Activated naive CD8-positive, alpha-beta T cell treated with anti-CD3 and anti-CD28 coated beads, Interleukin-2, amount 50 U/mL, for 16 hours (primary cell): ENCODE data around the gene RNF225.
A peak's percentile ranks its signal among the peaks of the same experiment; 100 is the strongest.
"Not testable (repeated sequence)": the region's sequence is repeated elsewhere in the genome, so short reads cannot be mapped to it uniquely, and the experiment has no call there.

Source experiments
- DNase-seq: peaks from one replicate; pipeline ENCODE4 v3.0.0-alpha.2; 2020; ENCODE audit warnings: low read depth, low spot score

The RNF225 gene

DNA sequence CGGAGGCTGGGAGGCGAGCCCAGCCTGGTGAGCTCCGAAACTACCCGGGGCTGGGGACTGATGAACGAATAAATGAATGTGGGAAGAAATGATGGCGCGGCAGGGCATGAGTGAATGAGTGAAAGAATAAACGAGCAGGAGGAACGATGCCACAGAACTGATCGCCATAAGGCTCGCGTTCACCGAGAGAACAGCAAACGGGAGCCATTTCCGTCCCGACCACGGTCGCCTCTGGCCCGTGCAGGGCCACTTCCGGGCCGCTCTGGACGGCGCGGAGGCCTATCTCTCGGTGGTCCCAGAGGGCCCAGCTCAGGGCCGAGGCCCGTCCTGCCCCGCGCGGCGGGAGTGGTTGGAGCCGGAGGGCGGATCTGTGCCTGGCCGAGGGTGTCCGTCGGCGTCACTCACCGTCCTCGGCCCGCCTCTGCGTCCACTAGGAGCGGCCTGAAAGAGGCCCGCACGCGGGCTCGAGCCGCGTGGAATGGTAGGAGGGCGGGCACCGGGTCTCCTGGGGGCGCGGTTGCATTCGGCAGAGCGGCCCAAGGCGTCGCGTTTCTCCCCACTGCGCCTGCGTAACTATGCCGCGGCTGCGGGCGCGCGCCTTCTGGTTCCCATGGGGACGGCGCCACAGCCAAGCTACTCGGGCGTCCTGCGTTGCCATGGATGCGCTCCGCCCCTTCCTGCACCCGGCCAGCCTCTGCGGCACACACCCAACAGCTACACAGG is 33.0 kb upstream of the RNF225 start, which contains the start of gene ZNF497:
TSS of gene ZNF497 (minus strand) at position 480 of the 723 bp plus-strand sequence. CDS start 5,116 bp downstream, outside the sequence.
- DNase-seq = peak; percentile 92

DNA sequence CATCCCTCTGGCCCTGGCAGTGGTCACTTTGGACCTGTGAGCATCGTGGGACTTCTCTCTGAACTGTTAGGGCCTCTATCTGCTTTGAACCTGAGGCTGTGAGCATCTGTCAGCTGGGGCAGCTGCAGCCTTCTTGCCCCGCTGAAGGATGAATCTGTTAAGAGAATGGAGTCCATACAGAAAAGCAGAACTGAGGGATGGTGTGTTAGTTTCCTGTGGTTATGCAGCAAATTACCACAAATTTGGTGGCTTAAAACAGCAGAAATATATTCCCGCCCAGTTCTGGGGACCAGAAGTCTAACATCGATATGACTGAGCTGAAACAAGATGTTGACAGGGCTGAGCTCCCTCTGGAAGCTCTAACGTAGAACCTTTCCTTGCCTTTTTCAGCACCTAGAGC is 31.3 kb upstream of the RNF225 start:
- DNase-seq = no peak

DNA sequence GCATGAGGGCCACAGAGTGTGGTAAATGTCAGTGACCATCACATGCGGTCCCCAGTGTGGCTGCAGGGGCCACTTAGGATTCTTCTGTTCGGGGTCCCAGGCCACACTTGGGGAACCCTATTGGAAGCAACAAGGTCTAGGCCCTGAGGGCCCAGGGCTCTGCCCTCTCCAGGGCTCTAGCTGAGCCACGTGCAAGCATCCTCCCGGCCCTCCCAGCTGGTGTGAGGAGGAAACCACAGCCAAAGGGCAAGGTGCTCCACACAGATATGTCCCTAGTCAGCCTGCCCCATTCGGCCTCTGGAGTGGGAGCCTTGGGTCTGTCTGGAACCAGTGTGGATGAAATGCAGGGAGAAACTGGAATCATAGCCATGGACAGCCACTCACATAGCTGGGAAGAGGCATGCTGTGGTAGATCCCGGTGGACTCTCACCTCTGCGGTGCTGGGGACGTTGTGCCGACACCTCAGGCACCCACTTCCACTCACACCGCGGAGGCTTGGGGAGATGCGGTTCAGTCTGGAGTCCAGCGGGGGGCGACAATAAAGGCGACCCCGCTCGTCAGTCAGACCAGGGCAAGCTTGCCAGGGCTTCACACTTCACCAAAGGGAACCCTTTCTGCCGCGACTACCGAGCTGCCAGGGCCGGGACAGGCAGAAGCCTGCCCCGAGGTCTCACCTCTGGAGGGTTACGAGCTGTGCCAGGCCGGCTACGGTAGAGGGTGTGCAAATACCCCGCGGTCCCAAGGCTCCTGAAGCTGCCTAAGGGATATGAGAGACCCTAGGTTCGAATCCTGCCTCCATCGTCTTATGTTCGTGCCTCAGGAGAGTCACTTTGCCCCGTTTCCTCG is 28.6 kb upstream of the RNF225 start:
- DNase-seq = no peak

DNA sequence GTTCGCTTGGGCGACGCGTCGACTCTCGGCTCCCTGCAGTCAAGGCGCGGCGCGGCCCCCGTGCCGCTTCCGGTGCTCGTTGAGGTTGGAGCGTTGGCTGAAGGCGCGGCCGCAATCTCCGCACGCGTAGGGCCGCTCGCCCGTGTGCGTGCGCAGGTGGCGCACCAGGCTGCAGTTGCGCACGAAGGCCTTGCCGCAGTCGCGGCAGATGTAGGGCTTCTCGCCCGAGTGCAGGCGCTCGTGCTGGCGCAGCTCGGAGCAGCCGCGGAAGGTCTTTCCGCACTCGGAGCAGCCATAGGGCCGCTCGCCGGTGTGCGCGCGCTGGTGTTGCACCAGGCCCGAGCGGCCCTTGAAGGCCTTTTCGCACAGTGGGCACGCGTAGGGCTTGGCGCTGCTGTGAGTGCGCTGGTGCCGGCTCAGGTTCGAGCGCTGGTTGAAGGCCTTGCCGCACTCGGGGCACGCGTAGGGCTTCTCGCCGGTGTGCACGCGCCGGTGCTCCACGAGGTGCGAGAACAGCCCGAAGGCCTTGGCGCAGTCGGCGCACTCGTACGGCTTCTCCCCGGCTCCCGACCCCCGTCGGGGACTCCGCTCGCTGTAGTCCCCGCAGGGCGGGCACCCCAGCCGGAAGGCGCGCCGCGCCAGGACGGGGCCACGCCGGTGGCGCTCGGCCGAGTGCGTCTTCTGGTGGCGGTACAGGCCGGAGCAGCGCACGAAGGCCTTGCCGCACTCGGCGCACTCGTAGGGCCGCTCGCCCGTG is 27.6 kb upstream of the RNF225 start:
- DNase-seq = no peak

DNA sequence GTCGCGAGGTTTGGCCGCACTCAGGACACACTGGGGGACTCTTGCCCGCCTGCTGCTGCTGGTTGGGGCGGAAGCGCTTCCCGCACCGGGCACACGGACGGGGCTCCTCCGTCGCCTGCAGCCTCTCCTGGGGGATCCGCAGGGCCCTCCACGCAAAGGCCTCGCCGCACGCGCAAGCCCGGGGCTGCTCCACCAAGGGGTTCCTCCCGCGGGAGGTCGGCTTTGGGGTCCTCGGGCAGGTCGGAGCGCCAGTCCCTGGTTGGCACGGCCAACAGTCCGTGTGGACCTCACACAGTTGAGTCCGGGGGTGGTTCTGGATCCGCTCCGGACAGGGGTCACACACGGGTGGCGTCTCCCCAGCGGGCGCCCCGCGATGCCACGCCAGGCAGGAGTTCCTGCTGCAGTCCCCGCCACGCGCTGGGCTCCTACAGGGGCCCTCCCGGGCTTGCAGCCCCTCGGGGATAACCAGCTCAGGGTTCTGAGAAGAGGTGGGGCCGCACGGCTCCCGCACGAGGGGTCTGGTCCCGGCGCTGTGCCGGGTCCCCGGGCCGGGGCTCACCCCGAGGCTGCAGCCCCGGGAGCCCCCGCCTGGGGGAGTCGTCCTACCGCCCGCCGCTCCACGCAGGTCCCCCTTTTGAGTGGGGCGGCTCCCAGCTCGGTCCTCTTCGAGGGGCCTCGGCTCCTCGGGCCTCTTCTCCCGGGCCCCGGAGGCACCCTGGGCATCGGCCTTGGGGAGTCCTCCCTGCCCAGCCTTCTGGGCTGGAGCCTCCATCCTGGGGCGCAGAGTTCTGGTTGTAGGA is 26.7 kb upstream of the RNF225 start:
- no peak for DNase-seq

DNA sequence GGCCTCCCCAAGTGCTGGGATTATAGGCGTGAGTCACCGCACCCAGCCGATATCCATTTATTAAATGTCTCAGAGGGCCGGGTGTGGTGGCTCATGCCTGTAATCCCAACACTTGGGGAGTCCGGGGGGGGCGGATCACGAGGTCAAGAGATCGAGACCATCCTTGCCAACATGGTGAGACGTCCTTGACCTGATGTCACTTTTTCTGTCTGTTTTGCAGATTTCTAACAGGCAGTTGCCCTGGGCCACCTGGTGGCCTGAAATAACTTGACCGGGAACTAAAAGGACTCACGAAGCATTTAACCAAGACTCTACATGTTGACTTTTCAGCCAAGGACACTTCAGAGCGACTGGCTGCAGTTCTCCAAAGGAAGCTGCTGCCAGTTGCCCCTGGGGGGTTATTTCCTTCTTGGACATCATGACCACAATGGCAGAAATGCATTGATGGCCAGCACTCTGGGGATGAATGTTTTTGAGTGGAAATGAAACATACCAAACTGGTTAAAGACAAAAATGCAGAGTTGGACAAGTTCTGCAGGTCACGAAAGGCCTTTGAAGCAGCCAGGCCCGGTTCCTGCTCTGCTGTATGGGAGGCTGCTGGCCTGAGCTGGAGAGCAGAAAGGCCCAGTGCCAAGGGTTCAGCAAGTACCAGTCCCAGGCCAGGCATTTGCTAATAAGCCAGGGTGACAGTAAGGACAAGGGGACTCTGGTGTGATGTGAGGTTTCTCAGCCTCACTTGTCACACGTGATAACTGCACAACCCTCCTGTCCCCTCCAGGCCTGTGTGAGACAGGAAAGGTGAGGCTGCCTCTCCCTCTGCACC is 22.9 kb upstream of the RNF225 start:
- no peak for DNase-seq

DNA sequence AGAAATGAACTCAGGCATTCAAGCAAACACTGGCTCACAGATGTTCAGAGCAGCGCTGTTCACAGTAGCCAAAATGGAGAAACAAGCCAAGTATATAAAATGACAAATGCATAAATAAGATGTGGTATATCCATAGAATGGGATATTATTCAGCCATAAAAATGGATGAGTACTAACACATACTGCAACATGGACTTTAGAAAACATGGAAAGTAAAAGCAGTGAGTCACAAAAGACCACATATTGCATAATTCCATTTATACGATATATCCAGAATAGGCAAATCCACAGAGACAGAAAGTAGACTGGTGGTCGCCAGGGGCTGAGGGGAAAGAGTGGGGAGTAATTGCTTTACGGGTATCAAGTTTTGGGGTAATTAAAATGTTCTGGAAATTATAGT is 21.3 kb upstream of the RNF225 start:
- no peak for DNase-seq

DNA sequence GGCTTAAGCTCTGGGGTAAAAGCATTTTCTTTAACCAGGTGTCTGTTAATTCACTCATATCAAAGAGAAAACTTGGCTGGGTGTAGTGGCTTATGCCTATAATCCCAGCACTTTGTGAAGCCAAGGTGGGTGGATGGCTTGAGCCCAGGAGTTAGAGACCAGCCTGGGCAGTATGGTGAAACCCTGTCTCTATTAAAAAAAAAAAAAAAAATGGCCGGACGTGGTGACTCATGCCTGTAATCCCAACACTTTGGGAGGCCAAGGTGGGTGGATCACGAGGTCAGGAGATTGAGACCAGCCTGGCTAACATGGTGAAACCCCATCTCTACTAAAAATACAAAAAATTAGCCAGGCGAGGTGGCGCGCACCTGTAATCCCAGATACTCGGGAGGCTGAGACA is 18.7 kb upstream of the RNF225 start:
- DNase-seq = not testable (repeated sequence)

DNA sequence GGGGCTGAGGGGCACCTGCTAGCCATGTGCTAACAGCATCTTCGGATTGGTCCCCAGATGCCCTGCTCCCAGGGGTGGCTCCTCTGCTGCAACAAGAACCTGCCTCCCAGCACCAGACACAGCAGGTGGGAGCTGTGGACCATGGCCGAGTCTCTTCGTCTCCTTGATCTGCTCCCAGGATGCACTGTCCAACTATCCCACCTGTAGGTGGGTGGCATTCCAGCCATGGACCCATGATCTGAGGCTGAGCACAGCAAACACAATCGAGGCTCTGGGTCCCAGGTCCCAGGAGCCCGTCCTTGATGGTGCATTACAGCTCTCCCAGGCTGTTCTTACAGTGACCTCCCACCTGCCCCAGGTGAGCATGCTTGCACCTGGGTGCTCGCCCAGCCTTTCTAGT is 16.2 kb upstream of the RNF225 start:
- no peak for DNase-seq

DNA sequence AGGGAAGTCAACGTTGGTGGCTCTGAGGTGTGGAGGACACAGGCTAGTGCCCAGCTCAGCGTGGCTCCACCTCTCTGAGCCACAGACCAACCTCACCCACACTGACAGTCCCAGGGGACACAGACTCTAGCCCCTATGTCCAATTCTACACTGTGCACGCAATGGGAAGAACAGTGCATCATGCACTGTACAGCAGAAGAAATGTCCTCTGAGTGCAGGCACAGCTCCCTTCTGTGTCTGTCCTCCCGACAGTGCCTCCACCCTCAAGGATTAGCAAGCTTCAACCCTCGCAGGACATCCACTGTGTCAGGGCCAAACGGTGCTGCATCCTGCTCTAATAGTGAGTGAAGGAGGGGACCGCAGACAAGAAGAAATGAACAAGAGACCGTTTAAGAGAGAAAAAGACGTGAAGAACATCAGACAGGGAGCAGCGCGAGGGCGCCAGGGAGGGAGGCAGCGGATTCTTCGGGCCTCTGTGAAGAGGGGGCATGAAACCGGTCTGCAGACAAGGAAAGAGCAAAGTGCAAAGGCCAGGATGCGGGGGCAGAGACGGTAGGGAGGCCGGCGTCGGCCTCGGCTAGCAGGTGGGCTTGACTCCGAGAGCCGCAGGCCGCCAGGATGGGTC is 15.3 kb upstream of the RNF225 start:
- no peak for DNase-seq

DNA sequence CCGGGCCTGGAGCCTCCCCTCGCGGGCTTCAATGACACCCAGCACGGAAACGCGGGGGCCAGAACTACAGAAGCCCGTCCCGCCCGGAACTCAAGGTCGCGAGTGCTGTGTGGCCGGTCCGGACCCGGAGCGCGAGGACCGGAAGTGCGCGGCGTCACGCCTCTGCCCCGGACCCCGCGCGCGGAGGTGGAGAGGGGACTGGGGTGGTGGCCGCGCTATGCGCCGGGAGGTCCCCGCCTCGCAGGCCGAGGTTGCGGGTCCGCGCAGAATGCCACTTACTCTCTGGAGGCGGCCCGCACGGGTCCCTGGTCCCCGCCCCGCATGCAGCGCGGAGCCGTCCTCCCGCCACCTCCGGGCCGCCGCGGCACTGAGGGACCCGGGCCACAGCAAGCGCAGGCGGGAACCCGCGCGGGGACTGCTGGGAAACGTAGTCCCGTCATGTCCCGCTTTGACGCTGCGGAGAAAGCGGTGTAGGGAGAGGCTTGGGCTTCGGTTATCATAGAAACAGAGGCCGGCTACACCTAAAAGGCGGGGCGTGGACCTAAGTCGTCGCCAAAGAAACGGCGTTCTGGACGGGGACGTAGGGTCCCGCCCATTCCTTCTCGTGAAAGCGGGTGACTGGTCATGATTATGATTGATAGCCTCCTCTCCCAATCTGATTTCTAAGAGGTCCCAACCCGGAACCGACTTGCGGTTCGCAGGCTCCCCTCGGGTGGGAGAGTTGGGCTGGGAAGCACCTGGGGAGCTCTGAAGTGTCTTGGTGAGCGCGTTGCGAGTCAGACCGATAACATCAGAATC is 14.6 kb upstream of the RNF225 start, which contains the start of gene ZNF837:
TSS of gene ZNF837 (minus strand) at position 369 of the 798 bp plus-strand sequence. CDS start 11,698 bp downstream, outside the sequence.
- DNase-seq = peak; percentile 93

DNA sequence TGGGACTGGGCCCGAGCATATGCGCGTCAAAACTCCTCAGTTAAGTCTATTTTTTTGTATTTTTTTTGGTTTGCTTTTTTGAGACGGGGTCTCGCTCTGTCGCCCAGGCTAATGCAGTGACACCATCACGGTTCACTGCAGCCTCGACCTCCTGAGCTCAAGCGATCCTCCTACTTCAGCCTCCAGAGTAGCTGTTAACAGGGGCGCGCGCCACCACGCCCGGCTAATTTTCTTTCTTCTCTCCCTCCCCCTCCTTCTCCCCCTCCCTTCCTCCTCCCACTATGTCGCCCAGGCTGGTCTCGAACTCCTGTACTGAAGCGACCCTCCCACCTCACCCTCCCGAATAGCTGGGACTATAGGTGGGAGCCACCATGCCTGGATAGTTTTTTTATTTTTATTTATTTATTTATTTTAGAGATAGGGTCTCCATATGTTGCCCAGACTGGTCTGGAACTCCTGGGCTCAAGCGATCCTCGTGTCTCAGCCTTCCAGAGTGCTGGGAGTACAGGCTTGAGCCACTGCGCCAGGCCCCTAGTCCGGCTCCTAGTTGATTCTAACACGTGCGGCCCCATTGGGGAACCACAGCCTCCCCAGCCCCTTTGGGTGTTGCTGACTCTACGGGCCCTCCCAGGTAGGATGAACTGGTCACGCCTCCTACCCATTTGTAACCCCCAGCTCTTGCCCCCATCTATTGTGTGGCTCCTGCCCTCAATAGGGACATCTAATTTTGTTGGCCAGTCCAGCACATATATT is 13.8 kb upstream of the RNF225 start:
- DNase-seq = no peak

DNA sequence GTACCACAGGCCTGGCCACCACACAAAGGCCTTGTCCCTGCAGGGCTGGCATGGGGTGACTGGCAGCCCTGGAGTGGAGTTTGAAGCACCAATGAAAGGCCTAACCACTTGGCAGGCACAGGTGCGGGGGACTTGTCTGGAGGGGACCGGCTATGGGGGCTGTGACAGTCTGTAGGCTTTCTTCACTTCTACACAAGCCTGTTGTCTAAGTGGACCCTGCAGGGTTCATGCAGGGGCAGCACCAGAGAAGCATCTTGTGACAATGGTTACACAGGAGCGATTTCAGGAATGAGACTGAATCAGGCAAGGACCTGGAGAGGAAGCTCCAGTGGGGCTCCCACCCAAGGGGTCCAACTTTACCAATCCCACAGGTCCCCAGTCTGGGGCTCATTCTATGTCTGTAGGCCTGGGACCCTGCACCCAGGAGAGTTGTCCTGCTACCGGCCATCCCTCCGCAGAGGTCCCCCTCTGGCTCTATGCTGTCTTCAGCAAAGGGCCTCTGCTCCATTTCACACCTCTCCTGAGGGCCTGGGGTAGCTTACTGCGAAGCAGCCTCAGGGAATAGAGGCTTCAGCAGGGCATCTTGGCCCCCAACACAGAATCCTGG is 12.4 kb upstream of the RNF225 start:
- no peak for DNase-seq

DNA sequence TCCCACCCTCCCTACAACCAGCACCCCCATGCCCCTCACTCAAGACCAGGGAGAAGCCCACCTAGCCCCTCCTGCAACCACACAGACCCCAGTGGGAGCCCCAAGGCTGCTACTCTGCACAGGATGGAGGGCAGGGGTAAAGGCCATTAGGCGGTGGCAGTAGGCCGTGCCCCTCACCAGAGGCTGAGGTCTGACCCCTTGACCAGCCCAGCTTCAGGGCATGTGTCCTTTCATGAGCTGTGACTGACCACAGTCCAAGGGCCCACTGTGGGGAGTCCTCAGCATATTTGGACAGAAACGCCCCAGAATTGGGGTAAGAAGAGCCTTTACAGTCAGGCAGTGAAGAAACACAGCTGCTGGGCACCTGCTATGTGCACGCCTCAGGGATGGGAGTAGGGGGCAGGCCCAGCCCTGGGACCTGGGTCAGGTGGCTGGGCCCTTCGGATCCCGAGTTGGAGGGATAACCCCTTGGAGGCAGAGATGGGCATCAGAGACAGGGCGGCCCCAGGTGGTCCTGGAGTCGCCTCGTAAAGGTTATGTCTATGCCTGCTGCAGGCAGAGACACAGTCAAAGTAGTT is 10.1 kb upstream of the RNF225 start:
- DNase-seq = no peak

DNA sequence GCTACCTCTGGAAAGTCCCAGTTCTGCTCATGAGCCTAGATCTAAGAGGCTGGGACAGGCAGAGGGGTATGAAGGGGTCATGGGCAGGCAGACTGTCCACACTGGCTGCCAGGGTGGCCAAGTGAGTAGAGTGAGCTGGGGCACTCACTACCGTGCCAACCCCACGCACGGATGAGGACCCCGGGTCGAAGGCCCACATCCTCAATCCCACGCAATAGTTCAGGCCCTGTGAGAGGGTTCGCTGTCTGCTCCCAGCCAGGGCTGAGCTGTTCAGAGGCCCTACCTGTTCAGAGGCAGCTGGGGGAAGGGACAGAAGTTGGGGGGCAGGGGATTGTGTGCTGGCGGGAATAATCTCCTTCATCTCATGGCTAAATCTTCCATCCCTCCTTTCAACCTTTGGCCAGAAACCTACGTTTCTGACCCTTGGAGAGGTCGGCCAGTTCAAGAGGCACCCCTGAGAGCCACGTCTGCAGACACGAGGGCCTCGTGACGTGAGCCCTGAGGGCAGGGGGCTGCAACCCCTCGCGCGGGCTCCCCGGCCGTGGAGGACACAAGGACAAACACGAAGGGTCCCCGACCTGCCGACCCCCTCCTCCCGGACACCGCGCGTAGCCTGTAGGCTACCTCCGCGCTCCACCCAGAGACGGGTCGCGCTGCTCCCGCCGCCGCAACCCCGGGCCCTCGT is 9.4 kb upstream of the RNF225 start:
- DNase-seq = no peak

DNA sequence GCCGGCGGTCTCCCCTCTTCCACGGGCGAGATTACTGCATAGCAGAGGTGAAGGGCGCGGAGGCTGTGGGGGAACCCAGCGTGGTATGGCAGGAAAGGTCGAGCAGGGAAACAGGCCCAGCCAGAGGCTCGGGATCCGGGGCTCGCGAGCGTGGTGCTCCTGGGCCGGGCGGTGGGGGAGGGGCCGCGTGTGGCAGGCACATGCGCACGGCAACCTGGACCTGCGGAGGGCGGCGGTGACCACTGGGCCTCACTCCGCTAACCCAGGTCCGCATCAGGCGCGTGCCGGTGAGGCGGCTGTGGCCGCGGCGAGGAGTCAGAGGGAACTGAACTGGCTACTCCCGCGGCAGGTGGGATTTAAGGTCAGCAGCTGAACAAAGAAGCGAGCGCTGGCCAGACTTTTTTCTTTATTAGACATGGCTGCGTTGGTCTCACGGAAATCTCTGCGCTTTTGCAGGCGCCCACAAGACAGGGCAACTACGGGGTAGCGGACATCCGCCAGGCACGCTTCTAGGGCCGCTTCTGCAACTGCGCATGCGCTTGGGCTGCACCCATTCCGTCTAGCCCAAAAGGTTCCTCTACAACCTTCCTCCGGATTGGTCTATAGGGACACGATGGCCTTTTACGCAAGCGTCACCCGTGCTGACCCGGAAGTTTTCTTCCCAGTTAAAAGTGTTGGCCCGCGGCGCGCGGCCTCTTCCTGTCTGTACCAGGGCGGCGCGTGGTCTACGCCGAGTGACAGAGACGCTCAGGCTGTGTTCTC is 8.7 kb upstream of the RNF225 start, which contains the start of gene RPS5:
TSS of gene RPS5 (plus strand) at position 694 of the 762 bp plus-strand sequence. CDS start 869 bp downstream, outside the sequence.
- peak; percentile 91 for DNase-seq
